Stimulated activated CD8-positive, alpha-beta memory T cell treated with anti-CD3 and anti-CD28 coated beads, Interleukin-7, amount 100 ng/mL, for 1 hour (primary cell): ENCODE data around the gene CRACR2B.

Experiments used
- DNase-seq, 2 donors: peaks; one replicate each; pipeline ENCODE4 v3.0.0-alpha.2; 2020; ENCODE audit warnings: low read depth in 2 of 2

The CRACR2B gene

DNA sequence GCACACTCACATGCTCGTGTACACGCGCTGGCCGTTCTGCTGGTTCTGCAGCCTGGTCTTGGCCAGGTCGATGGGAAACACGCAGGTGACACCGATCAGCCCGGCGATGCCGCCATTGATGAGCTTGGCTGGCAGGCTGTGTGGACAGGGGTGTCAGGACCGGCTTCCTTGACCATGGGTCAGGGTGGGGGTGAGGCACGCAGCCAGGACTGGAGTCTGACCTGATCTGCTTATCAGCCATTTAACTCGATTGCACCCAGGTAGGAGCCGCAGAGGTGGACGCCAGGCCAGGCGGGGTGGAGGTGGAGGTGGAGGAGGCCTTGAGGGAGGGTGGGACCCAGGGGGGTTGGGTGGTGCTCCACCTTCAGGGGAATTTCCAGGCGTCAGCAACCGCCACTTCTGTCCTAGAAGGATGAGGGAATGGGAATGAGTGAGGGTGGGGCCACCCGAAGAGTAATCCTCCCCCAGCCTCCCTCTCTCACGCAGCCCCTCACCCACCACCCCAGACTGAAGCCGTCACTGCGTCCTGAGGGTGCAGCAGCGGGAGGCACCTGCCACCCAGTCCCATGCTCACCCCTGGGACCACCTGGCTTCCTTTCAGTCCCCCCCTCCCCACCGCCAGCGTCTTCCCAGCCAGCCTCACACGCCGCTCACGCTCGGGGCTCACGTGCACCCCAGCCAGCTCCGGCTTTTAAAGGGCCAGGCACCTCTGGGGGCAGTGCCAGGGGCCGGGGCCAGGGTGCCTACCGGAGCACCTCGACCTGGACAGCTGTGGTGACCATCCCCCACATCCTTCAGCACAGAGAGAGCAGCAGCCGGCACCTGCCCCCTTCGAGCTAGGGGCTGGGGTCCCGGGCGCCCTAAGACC, 32.7 kb upstream of the CRACR2B start:
- DNase-seq, result no peak

- DNase-seq, result peak in 1 of 2 donors; percentile 44
Measured at GRCh38 chr11:795634-796564, 31.8 kb upstream of the CRACR2B start.

GRCh38 chr11:796565-797295, 31.0 kb upstream of the CRACR2B start:
- no peak for DNase-seq

DNA sequence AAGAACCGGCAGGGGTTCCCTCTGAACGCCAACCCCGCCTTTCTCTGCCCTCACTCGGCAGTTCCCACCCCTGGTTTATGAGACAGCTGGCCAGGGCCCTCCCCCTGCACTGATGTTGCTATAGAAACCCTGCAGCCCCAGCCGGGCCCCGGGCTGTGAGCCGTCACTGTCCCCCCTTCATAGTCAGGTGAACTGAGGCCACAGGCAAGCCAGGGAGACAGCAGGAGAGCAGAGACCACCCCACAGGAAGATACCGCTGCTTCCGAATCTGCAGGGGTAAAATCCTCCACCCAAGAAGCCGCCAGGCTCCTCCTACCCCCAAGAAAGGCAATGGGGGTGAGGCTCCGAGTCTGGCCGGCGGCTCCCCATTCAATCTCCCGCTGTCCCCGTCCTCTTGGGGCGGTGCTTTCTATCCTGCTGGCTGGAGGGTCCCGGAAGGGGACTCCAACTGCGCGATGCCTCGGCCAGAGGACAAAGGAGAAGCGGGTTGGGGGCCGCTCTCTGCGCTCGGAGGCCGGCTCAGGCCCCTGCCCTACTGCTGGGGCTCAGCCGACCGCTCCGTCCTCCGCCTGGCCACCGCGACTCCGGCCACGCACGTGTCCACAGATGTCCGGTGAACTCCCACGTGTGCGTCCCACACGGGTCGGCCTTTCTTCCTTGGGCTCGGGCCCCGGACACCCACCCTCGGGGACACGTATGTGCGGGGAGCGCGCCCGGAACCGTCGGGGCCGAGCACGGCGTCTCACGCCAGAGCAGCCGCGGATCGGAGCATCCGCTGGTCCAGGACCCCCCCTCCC, 30.2 kb upstream of the CRACR2B start:
- DNase-seq, result peak in 1 of 2 donors; percentile 43

DNA sequence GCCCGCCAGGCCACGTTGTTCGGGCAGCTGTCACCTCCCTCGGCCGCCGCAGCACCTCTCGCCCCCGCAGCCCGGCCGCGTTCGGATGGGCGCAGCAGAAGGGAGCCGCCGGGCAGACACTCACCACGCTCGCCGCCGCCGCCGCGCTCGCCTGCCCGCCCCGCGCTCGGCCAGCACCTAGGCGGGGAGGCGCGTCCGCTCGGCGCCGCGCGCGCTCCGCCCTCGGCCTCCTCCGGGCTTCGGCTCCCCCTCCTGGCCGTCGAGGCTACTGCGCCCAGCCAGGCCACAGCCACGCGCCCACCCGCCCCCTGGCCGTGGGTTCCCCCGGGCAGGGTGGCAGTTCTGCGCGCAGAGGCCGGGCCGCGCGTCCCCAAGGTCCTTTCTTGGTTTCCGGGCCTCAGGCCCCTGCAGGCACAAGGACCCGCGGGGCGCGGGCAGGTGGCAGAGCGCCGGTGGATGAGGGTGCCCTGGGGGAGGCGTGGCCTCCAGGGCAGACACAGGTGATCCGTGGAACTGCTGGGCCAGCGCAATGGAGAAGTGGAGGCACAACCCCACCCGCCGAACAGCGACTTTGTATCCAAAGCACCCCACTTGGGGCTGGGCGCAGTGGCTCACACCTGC, 29.5 kb upstream of the CRACR2B start, which contains the start of gene SLC25A22:
TSS of gene SLC25A22 (minus strand) at position 189 of the 621 bp plus-strand sequence. CDS start 3,275 bp downstream, outside the sequence.
- DNase-seq, result peak; percentile 72 to 78

GRCh38 chr11:799641-800316, 27.9 kb upstream of the CRACR2B start:
- DNase-seq, result no peak

- DNase-seq, result no peak
Measured at GRCh38 chr11:800473-800872, 27.2 kb upstream of the CRACR2B start.

- DNase-seq, result no peak
Measured at GRCh38 chr11:801097-801780, 26.5 kb upstream of the CRACR2B start.

DNA sequence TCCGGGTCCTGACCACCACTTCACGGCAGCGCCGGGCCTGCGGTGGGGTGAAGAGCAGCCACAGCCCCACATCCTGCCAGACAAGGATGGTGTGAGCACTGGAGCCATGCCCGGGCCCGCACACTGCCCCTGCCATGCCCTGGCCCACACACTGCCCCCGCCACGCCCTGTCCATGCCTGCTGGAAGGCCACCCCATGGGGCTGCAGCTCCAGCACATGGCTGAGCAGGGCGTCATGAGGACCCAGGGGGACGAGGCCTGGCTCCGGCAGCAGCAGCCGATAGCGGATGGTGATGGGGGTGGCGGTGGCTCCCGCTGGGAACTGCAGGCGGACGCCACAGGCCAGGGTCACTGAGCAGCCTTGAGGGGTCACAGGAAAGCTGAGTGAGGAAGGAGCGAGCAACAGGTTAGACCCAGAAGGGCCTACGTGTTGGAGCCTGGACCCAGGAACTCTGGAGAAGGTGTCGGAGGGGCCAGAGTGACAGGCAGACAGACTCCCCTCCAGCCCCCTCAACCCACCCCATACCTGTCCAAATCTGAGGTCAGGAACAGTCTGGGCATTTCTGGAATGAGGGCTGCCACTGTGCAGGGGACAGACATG, 25.6 kb upstream of the CRACR2B start:
- no peak for DNase-seq

DNA sequence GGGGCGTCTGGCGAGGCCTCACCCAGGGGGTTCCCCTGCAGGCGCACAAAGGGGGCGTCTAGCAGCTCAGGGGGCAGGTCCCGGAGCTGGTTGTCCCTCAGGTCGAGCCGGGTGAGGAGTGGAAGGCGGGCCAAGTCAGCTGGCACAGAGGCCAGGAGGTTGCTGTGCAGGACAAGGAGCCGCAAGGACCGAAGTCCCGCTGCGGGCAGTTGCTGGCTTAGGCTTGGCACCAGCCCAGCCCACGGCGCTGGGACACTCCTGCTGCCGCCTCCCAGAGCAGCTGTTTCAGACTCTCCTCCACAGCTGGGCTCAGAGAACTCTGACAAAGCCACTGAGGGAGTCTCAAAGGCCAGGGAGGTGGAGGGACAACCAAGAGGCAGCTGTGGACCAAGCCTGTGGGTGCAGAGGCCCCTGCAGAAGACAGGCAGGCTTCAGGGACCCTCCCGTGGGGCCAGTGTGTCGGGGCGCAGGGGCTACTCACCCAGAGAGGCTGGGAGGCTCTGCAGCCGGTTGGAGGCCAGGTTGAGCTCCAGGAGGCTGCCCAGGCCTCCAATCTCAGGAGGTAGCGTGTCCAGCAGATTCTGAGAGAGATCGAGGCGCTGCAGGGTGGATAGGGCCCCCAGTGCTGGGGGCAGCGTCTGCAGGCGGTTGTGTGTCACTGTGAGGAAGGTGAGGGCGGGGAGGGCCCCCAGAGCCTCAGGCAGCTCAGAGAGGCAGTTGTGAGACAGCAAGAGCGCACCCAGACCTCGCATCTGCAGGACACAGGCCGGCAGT, 24.8 kb upstream of the CRACR2B start:
- no peak for DNase-seq

DNA sequence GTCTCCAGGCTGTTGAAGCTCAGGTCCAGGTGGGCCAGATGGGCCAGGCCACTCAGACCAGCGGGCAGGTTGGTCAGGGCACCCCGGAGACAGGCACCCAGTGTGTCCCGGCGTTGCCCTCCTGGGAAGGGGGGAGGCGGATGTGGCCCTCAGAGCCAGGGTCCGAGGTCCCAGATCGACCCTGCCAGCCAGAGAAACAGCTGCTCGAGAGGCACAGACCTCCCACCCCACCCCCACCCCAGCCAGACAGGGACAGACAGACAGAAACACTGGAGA, 24.3 kb upstream of the CRACR2B start:
- no peak for DNase-seq

DNA sequence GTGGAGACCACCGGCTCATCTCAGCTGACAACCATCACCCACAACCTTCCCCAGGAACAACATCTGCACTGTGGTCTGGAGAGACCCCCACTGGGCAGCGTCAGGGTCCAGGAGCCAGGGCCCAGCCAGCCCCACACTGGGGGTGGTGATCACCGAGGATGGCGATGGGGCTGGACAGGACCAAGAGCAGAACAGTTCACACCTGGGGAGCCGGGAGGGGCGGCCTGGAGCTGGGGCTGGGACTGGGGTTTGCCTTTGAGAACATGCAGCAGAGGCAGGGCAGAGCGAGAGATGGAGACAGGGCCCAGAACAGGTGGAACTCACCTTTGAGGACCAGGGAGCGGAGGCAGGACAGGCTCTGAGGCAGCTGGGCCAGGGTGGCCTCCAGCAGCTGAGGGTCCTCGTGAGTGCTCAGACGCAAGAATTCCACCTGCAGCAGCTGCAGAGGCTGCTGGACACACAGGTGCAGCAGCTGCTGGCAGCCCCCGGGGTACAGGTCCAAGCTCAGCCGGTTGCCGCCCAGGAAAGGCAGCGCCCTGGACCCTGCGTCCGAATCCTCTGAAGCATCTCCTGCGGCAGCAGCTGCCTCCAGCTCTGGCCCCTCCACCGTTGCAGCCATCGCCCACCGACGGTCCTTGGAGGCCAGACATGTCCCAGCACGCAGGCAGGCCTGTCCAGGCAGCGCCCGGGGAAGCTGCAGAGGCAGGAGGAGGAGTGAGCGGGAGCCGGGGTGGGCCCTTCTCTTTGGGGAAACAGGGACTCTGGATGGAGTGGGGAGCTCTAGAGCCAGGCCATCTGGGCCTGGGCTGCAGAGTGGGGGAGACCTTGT, 23.7 kb upstream of the CRACR2B start:
- DNase-seq, result no peak

DNA sequence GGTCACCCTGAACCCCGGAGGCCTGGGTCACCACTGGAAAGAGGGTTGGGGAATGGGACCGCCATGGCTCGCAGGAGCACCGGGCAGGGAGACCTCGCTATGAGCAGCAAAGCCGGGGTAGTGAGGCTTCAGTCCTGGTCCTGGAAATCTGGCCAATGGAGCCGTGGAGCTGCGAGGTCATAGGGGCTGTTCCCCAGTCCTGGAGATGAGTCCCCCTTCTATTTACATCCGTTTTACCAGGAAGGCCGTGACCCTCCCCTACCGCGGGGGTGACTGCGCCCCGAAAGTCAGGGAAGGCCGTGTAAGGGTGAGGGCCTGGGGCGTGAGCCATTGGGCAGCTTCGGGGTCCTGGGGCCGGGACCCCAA, 23.1 kb upstream of the CRACR2B start:
- DNase-seq, result no peak

- DNase-seq, result no peak
Measured at GRCh38 chr11:808427-809286, 19.1 kb upstream of the CRACR2B start.

DNA sequence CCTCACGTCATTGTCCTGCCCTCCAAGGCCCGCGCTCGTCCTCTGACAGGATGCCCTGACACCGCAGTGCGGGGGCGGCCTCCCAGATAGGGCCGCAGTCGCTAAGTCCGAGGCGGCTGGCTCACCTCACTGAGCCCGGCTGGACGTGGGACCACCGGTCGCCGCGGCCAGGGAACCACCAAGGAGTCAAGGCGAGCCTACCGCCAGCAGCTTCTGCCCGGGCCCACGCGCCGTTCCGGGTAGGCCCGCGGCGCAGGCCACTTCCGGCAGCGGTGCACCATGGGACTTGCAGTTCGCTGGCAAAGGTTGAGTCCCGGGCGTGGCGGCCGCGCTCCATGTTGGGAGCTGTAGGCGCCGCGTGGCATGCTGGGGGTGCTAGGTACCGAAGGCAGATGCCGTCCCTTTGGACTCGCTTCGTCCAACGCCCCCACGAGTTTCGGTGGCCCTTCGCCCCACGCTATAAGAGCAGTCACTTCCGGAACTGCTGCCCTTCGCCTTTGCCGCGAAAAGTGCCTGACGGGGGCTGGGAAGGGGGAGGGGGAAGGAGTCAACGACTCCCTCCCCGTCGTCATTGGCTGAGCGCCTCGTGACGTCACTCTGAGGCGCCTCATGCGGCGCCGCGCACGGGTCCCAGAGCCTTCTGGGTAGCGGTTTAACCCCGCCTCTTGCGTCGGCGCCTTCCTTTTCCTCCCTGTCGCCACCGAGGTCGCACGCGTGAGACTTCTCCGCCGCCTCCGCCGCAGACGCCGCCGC, 18.3 kb upstream of the CRACR2B start, which contains the start of gene RPLP2:
TSS of gene RPLP2 (plus strand) at position 681 of the 753 bp plus-strand sequence. CDS start 268 bp downstream, outside the sequence.
- peak; percentile 95 to 97 for DNase-seq
